Neuronal stem cell (in vitro differentiated cells): Measurements from ENCODE around the gene MPP7. TPM values are rescaled to one million over a fixed set of nuclear protein-coding genes. Genes with fewer than 3 reads are reported as not detected.

Experiments
- DNase-seq: peaks from one replicate; pipeline ENCODE4 v3.0.0-alpha.2; 2013; ENCODE audit warnings: low spot score
- H2AFZ ChIP-seq: one replicate; pipeline ENCODE4 v1.6.1; 2013; ENCODE audit warnings: mild to moderate bottlenecking, low read length, inconsistent platforms
- H2AK5ac ChIP-seq: 2 replicates; pipeline ENCODE4 v1.6.1; 2013; ENCODE audit warnings: low read depth, mild to moderate bottlenecking, inconsistent platforms, low read length, moderate library complexity, mixed read lengths
- H2BK120ac ChIP-seq: 2 replicates; pipeline ENCODE4 v1.6.1; 2013; ENCODE audit warnings: low read depth, mild to moderate bottlenecking, inconsistent platforms, low read length, moderate library complexity, mixed read lengths
- H2BK12ac ChIP-seq: one replicate; pipeline ENCODE4 v1.6.1; 2013; ENCODE audit warnings: low read length, inconsistent platforms
- H2BK15ac ChIP-seq: 2 replicates; pipeline ENCODE4 v1.6.1; 2013; ENCODE audit warnings: mild to moderate bottlenecking, low read length, inconsistent platforms, mixed read lengths
- H2BK5ac ChIP-seq: one replicate; pipeline ENCODE4 v1.6.1; 2013; ENCODE audit warnings: inconsistent platforms, mild to moderate bottlenecking, low read length, moderate library complexity
- H3K14ac ChIP-seq: one replicate; pipeline ENCODE4 v1.6.1; 2013; ENCODE audit warnings: low read length, inconsistent platforms
- H3K18ac ChIP-seq: 2 replicates; pipeline ENCODE4 v1.6.1; 2013; ENCODE audit warnings: low read length, inconsistent platforms
- H3K23ac ChIP-seq: 2 replicates; pipeline ENCODE4 v1.6.1; 2013; ENCODE audit warnings: low read depth, mild to moderate bottlenecking, mixed read lengths, low read length, inconsistent platforms; ENCODE audit not compliant: poor library complexity
- H3K27ac ChIP-seq: replicated peaks from 3 replicates; pipeline ENCODE4 v1.5.1; 2013; ENCODE audit warnings: low read length, inconsistent platforms
- H3K27me3 ChIP-seq, 3 experiments: 2 replicates each; pipeline ENCODE4 v1.6.1; 2013; ENCODE audit warnings: low read length in 3 of 3, mild to moderate bottlenecking in 2 of 3, inconsistent platforms in 1 of 3, low read depth in 1 of 3, mixed read lengths in 1 of 3, moderate library complexity in 1 of 3; ENCODE audit not compliant: control insufficient read depth in 3 of 3, insufficient read depth in 3 of 3
- H3K36me3 ChIP-seq, 2 donors: replicated peaks in 1 of 2; 2 replicates each; pipeline ENCODE4 v1.6.1; 2013; ENCODE audit warnings: low read length in 2 of 2; ENCODE audit not compliant: control insufficient read depth in 2 of 2, insufficient read depth in 2 of 2
- H3K4ac ChIP-seq: 2 replicates; pipeline ENCODE4 v1.6.1; 2013; ENCODE audit warnings: inconsistent platforms, mild to moderate bottlenecking, low read length, moderate library complexity
- H3K4me1 ChIP-seq, 2 donors: 1 replicate in 1 of 2; 2 replicates in 1 of 2; pipeline ENCODE4 v1.6.1; 2013; ENCODE audit warnings: low read length in 2 of 2, low read depth in 1 of 2; ENCODE audit not compliant: control insufficient read depth in 2 of 2, insufficient read depth in 1 of 2
- H3K4me2 ChIP-seq: one replicate; pipeline ENCODE4 v1.6.1; 2013; ENCODE audit warnings: mild to moderate bottlenecking, low read length, inconsistent platforms; ENCODE audit not compliant: insufficient read depth, poor library complexity, severe bottlenecking
- H3K4me3 ChIP-seq, 2 donors: 2 replicates each; pipeline ENCODE4 v1.5.1; 2013; ENCODE audit warnings: low read length in 2 of 2, mild to moderate bottlenecking in 2 of 2, inconsistent platforms in 1 of 2, moderate library complexity in 1 of 2
- H3K79me1 ChIP-seq: one replicate; pipeline ENCODE4 v1.6.1; 2013; ENCODE audit warnings: low read depth, mild to moderate bottlenecking, inconsistent platforms, low read length, moderate library complexity
- H3K9ac ChIP-seq: one replicate; pipeline ENCODE4 v1.6.1; 2013; ENCODE audit warnings: mild to moderate bottlenecking, low read depth, low read length, inconsistent platforms; ENCODE audit not compliant: poor library complexity
- H3K9me3 ChIP-seq, 2 donors: replicated peaks in 1 of 2; 2 replicates each; pipeline versions ENCODE3 to v1.6.1; 2013; ENCODE audit warnings: low read length in 2 of 2, mild to moderate bottlenecking in 2 of 2, inconsistent platforms in 1 of 2, low read depth in 1 of 2, mixed read lengths in 1 of 2, moderate library complexity in 1 of 2; ENCODE audit not compliant: control insufficient read depth in 2 of 2, insufficient read depth in 1 of 2
- H4K8ac ChIP-seq: one replicate; pipeline ENCODE4 v1.6.1; 2013; ENCODE audit warnings: low read depth, mild to moderate bottlenecking, inconsistent platforms, low read length, moderate library complexity
- H4K91ac ChIP-seq: one replicate; pipeline ENCODE4 v1.6.1; 2013; ENCODE audit warnings: low read length, low read depth, mild to moderate bottlenecking, inconsistent platforms; ENCODE audit not compliant: poor library complexity
- WGBS, 2 donors: extraction: QIAGEN DNeasy Blood & Tissue Kit; methylation state at CpG; one replicate each; pipeline ENCODE4 v1.1.7; 2013; ENCODE audit warnings: missing lambda C conversion rate in 2 of 2, mixed read lengths in 1 of 2; ENCODE audit not compliant: insufficient read length in 2 of 2, insufficient replicate concordance in 1 of 2; ENCODE audit errors: extremely low coverage in 2 of 2; 5-methylcytosine and 5-hydroxymethylcytosine counted together
- small RNA-seq: library from polyadenylated mRNA; stranded (forward); fragments of <200 nt; extraction: miRNeasy Mini kit (QIAGEN cat#:217004); gene quantifications from one replicate; pipeline ENCODE3, GENCODE V24; 2013; ENCODE audit not compliant: insufficient read depth

MPP7 gene

GRCh38 chr10:28254290-28254985 lies 48.4 kb downstream of the MPP7 start:
- WGBS, 2 donors: no CpG with 5 or more reads among the region's 6 CpGs
- Histone ChIP-seq H3K27ac (no peak overlapping the region), H3K4me1 (no peaks in the 10 kb centered on the region), H4K8ac (no peak overlapping the region), H2AK5ac (no peak overlapping the region), H2BK120ac (no peak overlapping the region), H2BK15ac (no peak overlapping the region), H2BK12ac (no peak overlapping the region), H3K18ac (no peak overlapping the region), H3K79me1 (no peaks in the 10 kb centered on the region), H3K4ac (no peak overlapping the region), H4K91ac (no peak overlapping the region), H2BK5ac (no peak overlapping the region), H3K23ac (no peak overlapping the region), H3K4me2 (no peak overlapping the region), H3K4me3 (no peak overlapping the region), H3K36me3 (no peaks in the 10 kb centered on the region), H3K9me3 (no peaks in the 10 kb centered on the region), H3K14ac (no peak overlapping the region), H2AFZ (no peak overlapping the region), H3K27me3 (peaks cover 0 to 6% (median 0%) of the 10 kb centered on the region in 3 experiments), H3K9ac (no peak overlapping the region)
- no peak for DNase-seq

DNA sequence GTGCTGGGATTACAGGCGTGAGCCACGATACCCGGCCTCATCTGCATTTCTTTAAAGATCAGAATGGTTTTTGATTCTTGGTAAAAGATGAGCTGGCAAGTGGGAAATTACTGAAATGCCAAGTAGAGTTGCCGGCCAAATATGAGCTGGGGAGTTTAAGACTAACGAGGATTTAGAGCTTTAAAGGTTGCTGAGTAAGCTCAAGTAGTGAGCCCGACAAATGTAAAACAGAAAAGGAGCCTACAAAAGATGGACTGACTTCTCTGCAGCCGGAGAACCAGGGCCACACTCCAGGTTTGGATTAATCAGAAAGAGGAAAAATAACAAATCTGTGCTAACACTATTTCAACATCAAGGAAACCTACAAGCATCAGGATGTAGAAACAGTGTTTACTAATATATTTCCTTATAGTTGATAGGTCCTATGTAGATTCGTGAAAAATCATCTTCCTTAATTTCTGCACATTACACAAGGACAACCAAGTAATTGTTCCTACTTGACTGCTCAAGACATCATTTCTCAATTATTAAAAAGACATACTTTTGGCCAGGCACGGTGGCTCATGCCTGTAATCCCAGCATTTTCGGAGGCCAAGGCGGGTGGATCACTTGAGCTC lies 49.6 kb downstream of the MPP7 start:
- H2BK5ac ChIP-seq: no peak overlapping the region
- no peak overlapping the region for H3K23ac ChIP-seq
- H4K91ac ChIP-seq: no peak overlapping the region
- H4K8ac ChIP-seq: no peak overlapping the region
- no peak overlapping the region for H3K27ac ChIP-seq
- no peak overlapping the region for H2BK12ac ChIP-seq
- H3K79me1 ChIP-seq: no peaks in the 10 kb centered on the region
- H2AK5ac ChIP-seq: no peak overlapping the region
- WGBS, 2 donors: no CpG with 5 or more reads among the region's 11 CpGs
- H3K18ac ChIP-seq: no peak overlapping the region
- H3K4ac ChIP-seq: no peak overlapping the region
- H3K9ac ChIP-seq: no peak overlapping the region
- H3K4me2 ChIP-seq: no peak overlapping the region
- no peak overlapping the region for H2AFZ ChIP-seq
- peaks cover 0 to 6% (median 0%) of the 10 kb centered on the region in 3 experiments for H3K27me3 ChIP-seq
- no peak overlapping the region for H2BK120ac ChIP-seq
- H3K9me3 ChIP-seq: no peaks in the 10 kb centered on the region
- no peak overlapping the region for H2BK15ac ChIP-seq
- no peak for DNase-seq
- no peak overlapping the region for H3K14ac ChIP-seq
- H3K36me3 ChIP-seq: no peaks in the 10 kb centered on the region
- H3K4me3 ChIP-seq: no peak overlapping the region
- H3K4me1 ChIP-seq: peaks cover 0 to under 1% of the 10 kb centered on the region in 2 donors

Small RNA genes lying within 50 kb of the gene (small RNA-seq; reads per million reads assigned to genes)
- gene MIR8086: not detected
